ENCODE measurements around the gene SP1. TPM values are rescaled to one million over a fixed set of nuclear protein-coding genes. Genes with fewer than 3 reads are reported as not detected.
A peak's percentile ranks its signal among the peaks of the same experiment; 100 is the strongest.

SP1 gene
- total and polyA plus RNA-seq, 9 of the 15 experiments (the other 6 are each of a cell fraction or from before 2014, with no cell fraction given): 8.0 to 65.5 (median 41.6) TPM

DNA sequence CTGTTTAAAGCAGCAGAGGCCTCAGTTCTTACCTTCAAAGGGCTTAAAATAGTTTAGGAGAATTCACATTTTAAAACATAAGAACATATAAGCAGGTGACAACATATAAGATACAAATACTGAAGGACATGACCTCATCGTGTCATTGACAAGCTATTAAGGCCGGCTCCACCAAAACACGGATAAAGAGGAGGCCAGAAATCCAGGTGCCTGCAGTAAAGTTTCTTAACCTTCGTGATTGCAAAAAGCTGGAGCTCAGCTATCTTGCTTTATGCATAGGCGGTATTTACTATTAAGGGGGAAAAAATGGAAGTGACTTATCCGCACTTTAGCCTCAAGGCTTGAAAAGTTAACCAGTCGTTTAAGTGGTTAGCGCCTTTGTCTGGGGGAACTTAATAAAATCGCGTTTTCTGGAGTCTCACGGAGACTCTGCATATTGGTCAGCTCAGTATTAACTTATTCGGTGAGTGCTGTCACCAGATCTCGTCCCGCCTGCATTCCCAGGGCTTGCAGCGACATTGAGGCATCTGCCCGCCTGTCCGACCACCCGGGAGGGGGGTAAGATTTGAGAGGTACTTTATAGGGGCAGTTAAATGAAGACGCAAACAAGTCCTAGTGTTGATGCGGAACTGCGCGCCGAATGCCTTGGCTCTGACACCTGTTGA, 1.1 kb upstream of the SP1 start (continued):
- TF ChIP-seq, protein P1, sequence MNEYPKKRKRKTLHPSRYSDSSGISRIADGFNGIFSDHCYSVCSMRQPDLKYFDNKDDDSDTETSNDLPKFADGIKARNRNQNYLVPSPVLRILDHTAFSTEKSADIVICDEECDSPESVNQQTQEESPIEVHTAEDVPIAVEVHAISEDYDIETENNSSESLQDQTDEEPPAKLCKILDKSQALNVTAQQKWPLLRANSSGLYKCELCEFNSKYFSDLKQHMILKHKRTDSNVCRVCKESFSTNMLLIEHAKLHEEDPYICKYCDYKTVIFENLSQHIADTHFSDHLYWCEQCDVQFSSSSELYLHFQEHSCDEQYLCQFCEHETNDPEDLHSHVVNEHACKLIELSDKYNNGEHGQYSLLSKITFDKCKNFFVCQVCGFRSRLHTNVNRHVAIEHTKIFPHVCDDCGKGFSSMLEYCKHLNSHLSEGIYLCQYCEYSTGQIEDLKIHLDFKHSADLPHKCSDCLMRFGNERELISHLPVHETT (CRISPR knock-in tag; conservative IDR thresholded peaks at IDR 0.05 in 1 of 2, IDR thresholded peaks at IDR 0.05 in 1 of 2): peak in 1 of 2 experiments; percentile 82; a peak in 2 of 4 replicates
- TF ChIP-seq TCF3 (CRISPR knock-in tag; IDR thresholded peaks at IDR 0.05) (0 out of 2 replicates have a peak, but pooled peaks have one; percentile 7), RBBP5 (IDR thresholded peaks at IDR 0.05; ENCODE audit: borderline replicate concordance, insufficient read depth, low read length, poor library complexity, severe bottlenecking) (peak; percentile 52), LEF1 (IDR thresholded peaks at IDR 0.05) (0 out of 2 replicates have a peak, but pooled peaks have one; percentile 34), RFX7 (CRISPR knock-in tag; IDR thresholded peaks at IDR 0.05) (no peak), ZNF24 (IDR thresholded peaks at IDR 0.05) (no peak), DIDO1 (tag; IDR thresholded peaks at IDR 0.05; ENCODE audit: low read depth) (no peak), TCF7 (IDR thresholded peaks at IDR 0.05; ENCODE audit: borderline replicate concordance) (no peak), ZBTB17 (CRISPR knock-in tag; IDR thresholded peaks at IDR 0.05) (peak; percentile 79; the same call in 1 of the 2 replicates), YBX1 (IDR thresholded peaks at IDR 0.05) (no peak), SRSF1 (IDR thresholded peaks at IDR 0.05; ENCODE audit: low read depth, low read length) (no peak)
- TF ChIP-seq, protein P2, sequence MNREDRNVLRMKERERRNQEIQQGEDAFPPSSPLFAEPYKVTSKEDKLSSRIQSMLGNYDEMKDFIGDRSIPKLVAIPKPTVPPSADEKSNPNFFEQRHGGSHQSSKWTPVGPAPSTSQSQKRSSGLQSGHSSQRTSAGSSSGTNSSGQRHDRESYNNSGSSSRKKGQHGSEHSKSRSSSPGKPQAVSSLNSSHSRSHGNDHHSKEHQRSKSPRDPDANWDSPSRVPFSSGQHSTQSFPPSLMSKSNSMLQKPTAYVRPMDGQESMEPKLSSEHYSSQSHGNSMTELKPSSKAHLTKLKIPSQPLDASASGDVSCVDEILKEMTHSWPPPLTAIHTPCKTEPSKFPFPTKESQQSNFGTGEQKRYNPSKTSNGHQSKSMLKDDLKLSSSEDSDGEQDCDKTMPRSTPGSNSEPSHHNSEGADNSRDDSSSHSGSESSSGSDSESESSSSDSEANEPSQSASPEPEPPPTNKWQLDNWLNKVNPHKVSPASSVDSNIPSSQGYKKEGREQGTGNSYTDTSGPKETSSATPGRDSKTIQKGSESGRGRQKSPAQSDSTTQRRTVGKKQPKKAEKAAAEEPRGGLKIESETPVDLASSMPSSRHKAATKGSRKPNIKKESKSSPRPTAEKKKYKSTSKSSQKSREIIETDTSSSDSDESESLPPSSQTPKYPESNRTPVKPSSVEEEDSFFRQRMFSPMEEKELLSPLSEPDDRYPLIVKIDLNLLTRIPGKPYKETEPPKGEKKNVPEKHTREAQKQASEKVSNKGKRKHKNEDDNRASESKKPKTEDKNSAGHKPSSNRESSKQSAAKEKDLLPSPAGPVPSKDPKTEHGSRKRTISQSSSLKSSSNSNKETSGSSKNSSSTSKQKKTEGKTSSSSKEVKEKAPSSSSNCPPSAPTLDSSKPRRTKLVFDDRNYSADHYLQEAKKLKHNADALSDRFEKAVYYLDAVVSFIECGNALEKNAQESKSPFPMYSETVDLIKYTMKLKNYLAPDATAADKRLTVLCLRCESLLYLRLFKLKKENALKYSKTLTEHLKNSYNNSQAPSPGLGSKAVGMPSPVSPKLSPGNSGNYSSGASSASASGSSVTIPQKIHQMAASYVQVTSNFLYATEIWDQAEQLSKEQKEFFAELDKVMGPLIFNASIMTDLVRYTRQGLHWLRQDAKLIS (CRISPR knock-in tag; IDR thresholded peaks at IDR 0.05): no peak; the same call in 1 of the 2 replicates
- TF ChIP-seq, protein P3, sequence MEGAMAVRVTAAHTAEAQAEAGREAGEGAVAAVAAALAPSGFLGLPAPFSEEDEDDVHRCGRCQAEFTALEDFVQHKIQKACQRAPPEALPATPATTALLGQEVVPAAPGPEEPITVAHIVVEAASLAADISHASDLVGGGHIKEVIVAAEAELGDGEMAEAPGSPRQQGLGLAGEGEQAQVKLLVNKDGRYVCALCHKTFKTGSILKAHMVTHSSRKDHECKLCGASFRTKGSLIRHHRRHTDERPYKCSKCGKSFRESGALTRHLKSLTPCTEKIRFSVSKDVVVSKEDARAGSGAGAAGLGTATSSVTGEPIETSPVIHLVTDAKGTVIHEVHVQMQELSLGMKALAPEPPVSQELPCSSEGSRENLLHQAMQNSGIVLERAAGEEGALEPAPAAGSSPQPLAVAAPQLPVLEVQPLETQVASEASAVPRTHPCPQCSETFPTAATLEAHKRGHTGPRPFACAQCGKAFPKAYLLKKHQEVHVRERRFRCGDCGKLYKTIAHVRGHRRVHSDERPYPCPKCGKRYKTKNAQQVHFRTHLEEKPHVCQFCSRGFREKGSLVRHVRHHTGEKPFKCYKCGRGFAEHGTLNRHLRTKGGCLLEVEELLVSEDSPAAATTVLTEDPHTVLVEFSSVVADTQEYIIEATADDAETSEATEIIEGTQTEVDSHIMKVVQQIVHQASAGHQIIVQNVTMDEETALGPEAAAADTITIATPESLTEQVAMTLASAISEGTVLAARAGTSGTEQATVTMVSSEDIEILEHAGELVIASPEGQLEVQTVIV (CRISPR knock-in tag; IDR thresholded peaks at IDR 0.05; ENCODE audit: borderline replicate concordance): no peak
- TF ChIP-seq, protein P4, sequence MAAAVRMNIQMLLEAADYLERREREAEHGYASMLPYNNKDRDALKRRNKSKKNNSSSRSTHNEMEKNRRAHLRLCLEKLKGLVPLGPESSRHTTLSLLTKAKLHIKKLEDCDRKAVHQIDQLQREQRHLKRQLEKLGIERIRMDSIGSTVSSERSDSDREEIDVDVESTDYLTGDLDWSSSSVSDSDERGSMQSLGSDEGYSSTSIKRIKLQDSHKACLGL (CRISPR knock-in tag; IDR thresholded peaks at IDR 0.05; ENCODE audit: borderline replicate concordance, poor library complexity, severe bottlenecking): no peak
- TF ChIP-seq, protein P5, sequence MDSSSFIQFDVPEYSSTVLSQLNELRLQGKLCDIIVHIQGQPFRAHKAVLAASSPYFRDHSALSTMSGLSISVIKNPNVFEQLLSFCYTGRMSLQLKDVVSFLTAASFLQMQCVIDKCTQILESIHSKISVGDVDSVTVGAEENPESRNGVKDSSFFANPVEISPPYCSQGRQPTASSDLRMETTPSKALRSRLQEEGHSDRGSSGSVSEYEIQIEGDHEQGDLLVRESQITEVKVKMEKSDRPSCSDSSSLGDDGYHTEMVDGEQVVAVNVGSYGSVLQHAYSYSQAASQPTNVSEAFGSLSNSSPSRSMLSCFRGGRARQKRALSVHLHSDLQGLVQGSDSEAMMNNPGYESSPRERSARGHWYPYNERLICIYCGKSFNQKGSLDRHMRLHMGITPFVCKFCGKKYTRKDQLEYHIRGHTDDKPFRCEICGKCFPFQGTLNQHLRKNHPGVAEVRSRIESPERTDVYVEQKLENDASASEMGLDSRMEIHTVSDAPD (CRISPR knock-in tag; IDR thresholded peaks at IDR 0.05): no peak
